NK-92 treated with Interleukin-12 subunit alpha and Interleukin-12 subunit beta, amount 100 ng/mL, for 24 hours (cell line): ENCODE results near the gene CDH23.

Experiments
- DNase-seq: peaks from one replicate; lab custom pipeline; 2025; lab: John Stamatoyannopoulos, UW

The CDH23 gene

GRCh38 chr10:71538608-71539260 lies 142.0 kb downstream of the CDH23 start:
- no peak for DNase-seq

- DNase-seq: no peak
These were observed 142.9 kb downstream of the CDH23 start for GRCh38 chr10:71539442-71540118.

GRCh38 chr10:71542478-71542877 lies 145.8 kb downstream of the CDH23 start:
- DNase-seq: no peak

GRCh38 chr10:71543608-71544170 lies 147.0 kb downstream of the CDH23 start:
- no peak for DNase-seq

GRCh38 chr10:71545001-71545400 lies 148.3 kb downstream of the CDH23 start:
- DNase-seq: no peak

GRCh38 chr10:71546220-71546619 lies 149.5 kb downstream of the CDH23 start:
- DNase-seq: no peak

- no peak for DNase-seq
These were observed 150.6 kb downstream of the CDH23 start for GRCh38 chr10:71547312-71547711.

- no peak for DNase-seq
These were observed 151.4 kb downstream of the CDH23 start for GRCh38 chr10:71547876-71548846.

GRCh38 chr10:71549766-71550533 lies 153.2 kb downstream of the CDH23 start:
- DNase-seq: no peak

GRCh38 chr10:71550628-71551027 lies 153.9 kb downstream of the CDH23 start:
- no peak for DNase-seq

- no peak for DNase-seq
These were observed 155.2 kb downstream of the CDH23 start for GRCh38 chr10:71551970-71552369.

- DNase-seq: no peak
These were observed 156.7 kb downstream of the CDH23 start for GRCh38 chr10:71553432-71553831.

GRCh38 chr10:71554671-71555070 lies 158.0 kb downstream of the CDH23 start:
- DNase-seq: no peak

- DNase-seq: no peak
These were observed 158.5 kb downstream of the CDH23 start for GRCh38 chr10:71555087-71555723.

- no peak for DNase-seq
These were observed 159.0 kb downstream of the CDH23 start for GRCh38 chr10:71555724-71556119.

- DNase-seq: no peak
These were observed 162.3 kb downstream of the CDH23 start for GRCh38 chr10:71558991-71559390.

GRCh38 chr10:71561003-71561574 lies 164.4 kb downstream of the CDH23 start:
- DNase-seq: no peak

- no peak for DNase-seq
These were observed 165.5 kb downstream of the CDH23 start for GRCh38 chr10:71562181-71562580.

- no peak for DNase-seq
These were observed 166.2 kb downstream of the CDH23 start for GRCh38 chr10:71562904-71563303.

- no peak for DNase-seq
These were observed 167.6 kb downstream of the CDH23 start for GRCh38 chr10:71564194-71564820.
